ENCODE data around the gene SYNGR2.

SYNGR2 gene

GRCh38 chr17:78184868-78185267, 16.5 kb downstream of the SYNGR2 start:
- 88 to 92% methylated on average over 9 of the region's 9 CpGs for WGBS, 2 experiments
- peaks cover 28% of the 10 kb centered on the region for H3K36me3 ChIP-seq (ENCODE audit: control insufficient read depth, insufficient read depth, low read length)
- H3K27me3 ChIP-seq (ENCODE audit: control insufficient read depth, insufficient read depth, low read length, poor library complexity, severe bottlenecking), result no peaks in the 10 kb centered on the region
- no peaks in the 10 kb centered on the region for H3K9me3 ChIP-seq (ENCODE audit: control insufficient read depth, low read length)
- H3K27ac ChIP-seq (ENCODE audit: insufficient read depth, low read depth, low read length, poor library complexity, severe bottlenecking), result no peak overlapping the region
- no peak overlapping the region for H3K4me3 ChIP-seq (ENCODE audit: insufficient read depth, low read depth, low read length)
- peaks cover 24% of the 10 kb centered on the region for H3K4me1 ChIP-seq (ENCODE audit: control insufficient read depth, insufficient read depth, low read length)

GRCh38 chr17:78185981-78186691, 17.8 kb downstream of the SYNGR2 start:
- no peaks in the 10 kb centered on the region for H3K27me3 ChIP-seq (ENCODE audit: control insufficient read depth, insufficient read depth, low read length, poor library complexity, severe bottlenecking)
- WGBS, 2 experiments, result 64 to 68% methylated on average over 9 to 10 of the region's 10 CpGs
- no peaks in the 10 kb centered on the region for H3K9me3 ChIP-seq (ENCODE audit: control insufficient read depth, low read length)
- no peak overlapping the region for H3K27ac ChIP-seq (ENCODE audit: insufficient read depth, low read depth, low read length, poor library complexity, severe bottlenecking)
- H3K36me3 ChIP-seq (ENCODE audit: control insufficient read depth, insufficient read depth, low read length), result peaks cover 20% of the 10 kb centered on the region
- peaks cover 24% of the 10 kb centered on the region for H3K4me1 ChIP-seq (ENCODE audit: control insufficient read depth, insufficient read depth, low read length)
- H3K4me3 ChIP-seq (ENCODE audit: insufficient read depth, low read depth, low read length), result peak overlapping the region; percentile 57

- no peak within 1 kb of the TSS for H3K27ac ChIP-seq (ENCODE audit: insufficient read depth, low read depth, low read length, poor library complexity, severe bottlenecking)
- H3K4me1 ChIP-seq (ENCODE audit: control insufficient read depth, insufficient read depth, low read length), result peaks cover 24% of the 10 kb centered on the region
- H3K9me3 ChIP-seq (ENCODE audit: control insufficient read depth, low read length), result no peaks in the 10 kb centered on the region
- WGBS, 2 experiments, result 3 to 4% methylated on average over 57 of the region's 57 CpGs
- no peaks in the 10 kb centered on the region for H3K27me3 ChIP-seq (ENCODE audit: control insufficient read depth, insufficient read depth, low read length, poor library complexity, severe bottlenecking)
- peak within 1 kb of the TSS; percentile 57 for H3K4me3 ChIP-seq (ENCODE audit: insufficient read depth, low read depth, low read length)
- peaks cover 21% of the 10 kb centered on the region for H3K36me3 ChIP-seq (ENCODE audit: control insufficient read depth, insufficient read depth, low read length)
Observed at GRCh38 chr17:78186692-78187595, 18.6 kb downstream of the SYNGR2 start, which contains the start of the genes AFMID and TK1. Gene AFMID, plus strand, starts transcription at chr17:78187362. Its CDS starts 9 bp downstream, at chr17:78187371. Gene TK1, minus strand, starts transcription at chr17:78187052. Its CDS starts 58 bp downstream, at chr17:78186994.

GRCh38 chr17:78196716-78197115, 28.3 kb downstream of the SYNGR2 start:
- no peaks in the 10 kb centered on the region for H3K4me1 ChIP-seq (ENCODE audit: control insufficient read depth, insufficient read depth, low read length)
- 92 to 96% methylated on average over 4 to 5 of the region's 5 CpGs for WGBS, 2 experiments
- H3K27me3 ChIP-seq (ENCODE audit: control insufficient read depth, insufficient read depth, low read length, poor library complexity, severe bottlenecking), result no peaks in the 10 kb centered on the region
- no peak overlapping the region for H3K4me3 ChIP-seq (ENCODE audit: insufficient read depth, low read depth, low read length)
- no peaks in the 10 kb centered on the region for H3K9me3 ChIP-seq (ENCODE audit: control insufficient read depth, low read length)
- no peak overlapping the region for H3K27ac ChIP-seq (ENCODE audit: insufficient read depth, low read depth, low read length, poor library complexity, severe bottlenecking)
- peaks cover 28% of the 10 kb centered on the region for H3K36me3 ChIP-seq (ENCODE audit: control insufficient read depth, insufficient read depth, low read length)

- no peak overlapping the region for H3K27ac ChIP-seq (ENCODE audit: insufficient read depth, low read depth, low read length, poor library complexity, severe bottlenecking)
- WGBS, 2 experiments, result 83 to 85% methylated on average over 9 of the region's 9 CpGs
- no peaks in the 10 kb centered on the region for H3K4me1 ChIP-seq (ENCODE audit: control insufficient read depth, insufficient read depth, low read length)
- no peaks in the 10 kb centered on the region for H3K9me3 ChIP-seq (ENCODE audit: control insufficient read depth, low read length)
- H3K27me3 ChIP-seq (ENCODE audit: control insufficient read depth, insufficient read depth, low read length, poor library complexity, severe bottlenecking), result no peaks in the 10 kb centered on the region
- peaks cover 25% of the 10 kb centered on the region for H3K36me3 ChIP-seq (ENCODE audit: control insufficient read depth, insufficient read depth, low read length)
- no peak overlapping the region for H3K4me3 ChIP-seq (ENCODE audit: insufficient read depth, low read depth, low read length)
Observed at GRCh38 chr17:78197147-78197832, 28.9 kb downstream of the SYNGR2 start.

- 88 to 91% methylated on average over 6 of the region's 6 CpGs for WGBS, 2 experiments
- Histone ChIP-seq H3K27me3 (ENCODE audit: control insufficient read depth, insufficient read depth, low read length, poor library complexity, severe bottlenecking) (no peaks in the 10 kb centered on the region), H3K36me3 (ENCODE audit: control insufficient read depth, insufficient read depth, low read length) (peaks cover 18% of the 10 kb centered on the region), H3K9me3 (ENCODE audit: control insufficient read depth, low read length) (no peaks in the 10 kb centered on the region), H3K4me1 (ENCODE audit: control insufficient read depth, insufficient read depth, low read length) (no peaks in the 10 kb centered on the region), H3K27ac (ENCODE audit: insufficient read depth, low read depth, low read length, poor library complexity, severe bottlenecking) (no peak overlapping the region), H3K4me3 (ENCODE audit: insufficient read depth, low read depth, low read length) (no peak overlapping the region)
Observed at GRCh38 chr17:78200451-78200850, 32.1 kb downstream of the SYNGR2 start.

- WGBS, 2 experiments, result 98 to 99% methylated on average over 8 of the region's 8 CpGs
- Histone ChIP-seq H3K4me1 (ENCODE audit: control insufficient read depth, insufficient read depth, low read length) (no peaks in the 10 kb centered on the region), H3K4me3 (ENCODE audit: insufficient read depth, low read depth, low read length) (no peak overlapping the region), H3K27me3 (ENCODE audit: control insufficient read depth, insufficient read depth, low read length, poor library complexity, severe bottlenecking) (no peaks in the 10 kb centered on the region), H3K9me3 (ENCODE audit: control insufficient read depth, low read length) (no peaks in the 10 kb centered on the region), H3K27ac (ENCODE audit: insufficient read depth, low read depth, low read length, poor library complexity, severe bottlenecking) (no peak overlapping the region), H3K36me3 (ENCODE audit: control insufficient read depth, insufficient read depth, low read length) (peaks cover 9% of the 10 kb centered on the region)
Observed at GRCh38 chr17:78202666-78203065, 34.3 kb downstream of the SYNGR2 start.

- H3K27ac ChIP-seq (ENCODE audit: insufficient read depth, low read depth, low read length, poor library complexity, severe bottlenecking), result no peak overlapping the region
- WGBS, 2 experiments, result 94 to 97% methylated on average over 22 of the region's 22 CpGs
- no peaks in the 10 kb centered on the region for H3K9me3 ChIP-seq (ENCODE audit: control insufficient read depth, low read length)
- no peaks in the 10 kb centered on the region for H3K27me3 ChIP-seq (ENCODE audit: control insufficient read depth, insufficient read depth, low read length, poor library complexity, severe bottlenecking)
- H3K36me3 ChIP-seq (ENCODE audit: control insufficient read depth, insufficient read depth, low read length), result peaks cover 4% of the 10 kb centered on the region
- H3K4me1 ChIP-seq (ENCODE audit: control insufficient read depth, insufficient read depth, low read length), result no peaks in the 10 kb centered on the region
- no peak overlapping the region for H3K4me3 ChIP-seq (ENCODE audit: insufficient read depth, low read depth, low read length)
Observed at GRCh38 chr17:78204387-78205123, 36.2 kb downstream of the SYNGR2 start.

- Histone ChIP-seq H3K27me3 (ENCODE audit: control insufficient read depth, insufficient read depth, low read length, poor library complexity, severe bottlenecking) (no peaks in the 10 kb centered on the region), H3K27ac (ENCODE audit: insufficient read depth, low read depth, low read length, poor library complexity, severe bottlenecking) (no peak overlapping the region), H3K4me1 (ENCODE audit: control insufficient read depth, insufficient read depth, low read length) (no peaks in the 10 kb centered on the region), H3K4me3 (ENCODE audit: insufficient read depth, low read depth, low read length) (no peak overlapping the region), H3K36me3 (ENCODE audit: control insufficient read depth, insufficient read depth, low read length) (peaks cover 4% of the 10 kb centered on the region), H3K9me3 (ENCODE audit: control insufficient read depth, low read length) (no peaks in the 10 kb centered on the region)
- WGBS, 2 experiments, result 94 to 96% methylated on average over 17 of the region's 17 CpGs
Observed at GRCh38 chr17:78205124-78205775, 36.9 kb downstream of the SYNGR2 start.

Measured in ectodermal cell (in vitro differentiated cells).